ENCODE results near the gene IRX2. TPM values are rescaled to one million over a fixed set of nuclear protein-coding genes. Genes with fewer than 3 reads are reported as not detected.

Gene IRX2
- total RNA-seq, 2 donors from 2014 or later: 1.3 to 3.0 TPM

GRCh38 chr5:2699686-2700085 is 51.8 kb downstream of the IRX2 start:
- DNase-seq (no peak), ATAC-seq (no peak)
- H3K4me1 ChIP-seq: no peaks in the 10 kb centered on the region
- TF ChIP-seq POLR2A (IDR thresholded peaks at IDR 0.05): no peak
- no peak for TF ChIP-seq CTCF (IDR thresholded peaks at IDR 0.05)
- H3K27me3 ChIP-seq: no peaks in the 10 kb centered on the region
- no peak overlapping the region for H3K4me3 ChIP-seq
- intact Hi-C loops (cut with DNase I): no loop called here
- H3K9me3 ChIP-seq: no peaks in the 10 kb centered on the region
- H3K36me3 ChIP-seq (replicated peaks in 1 of 2; ENCODE audit: insufficient read depth in 1 of 2, low read depth in 2 of 2): no peaks in the 10 kb centered on the region
- no peak overlapping the region for H3K27ac ChIP-seq
- WGBS, 2 donors: 55 to 67% methylated on average over 7 to 17 of the region's 17 CpGs

- Histone ChIP-seq H3K27me3 (no peaks in the 10 kb centered on the region), H3K4me3 (no peak overlapping the region), H3K4me1 (no peaks in the 10 kb centered on the region), H3K36me3 (replicated peaks in 1 of 2; ENCODE audit: insufficient read depth in 1 of 2, low read depth in 2 of 2) (no peaks in the 10 kb centered on the region), H3K9me3 (no peaks in the 10 kb centered on the region), H3K27ac (no peak overlapping the region)
- DNase-seq: no peak
- ATAC-seq: no peak
- intact Hi-C loops (cut with DNase I): no loop called here
- 66 to 67% methylated on average over 8 of the region's 8 CpGs for WGBS, 2 donors
- TF ChIP-seq CTCF (IDR thresholded peaks at IDR 0.05) (no peak), POLR2A (IDR thresholded peaks at IDR 0.05) (no peak)
Observed at GRCh38 chr5:2699231-2699630, 52.2 kb downstream of the IRX2 start.

GRCh38 chr5:2698581-2698980 is 52.9 kb downstream of the IRX2 start:
- no peak for ATAC-seq
- Histone ChIP-seq H3K27ac (no peak overlapping the region), H3K27me3 (no peaks in the 10 kb centered on the region), H3K9me3 (no peaks in the 10 kb centered on the region), H3K4me1 (no peaks in the 10 kb centered on the region), H3K4me3 (no peak overlapping the region), H3K36me3 (replicated peaks in 1 of 2; ENCODE audit: insufficient read depth in 1 of 2, low read depth in 2 of 2) (no peaks in the 10 kb centered on the region)
- DNase-seq: no peak
- TF ChIP-seq CTCF (IDR thresholded peaks at IDR 0.05) (no peak), POLR2A (IDR thresholded peaks at IDR 0.05) (no peak)
- intact Hi-C loops (cut with DNase I): no loop called here
- 55 to 56% methylated on average over 9 to 13 of the region's 13 CpGs for WGBS, 2 donors

GRCh38 chr5:2697446-2698200 is 53.9 kb downstream of the IRX2 start:
- DNase-seq: no peak
- Histone ChIP-seq H3K4me1 (no peaks in the 10 kb centered on the region), H3K36me3 (replicated peaks in 1 of 2; ENCODE audit: insufficient read depth in 1 of 2, low read depth in 2 of 2) (no peaks in the 10 kb centered on the region), H3K4me3 (no peak overlapping the region), H3K27me3 (no peaks in the 10 kb centered on the region), H3K9me3 (no peaks in the 10 kb centered on the region), H3K27ac (no peak overlapping the region)
- ATAC-seq: no peak
- WGBS, 2 donors: 67 to 70% methylated on average over 21 to 23 of the region's 23 CpGs
- TF ChIP-seq CTCF (IDR thresholded peaks at IDR 0.05): no peak
- TF ChIP-seq POLR2A (IDR thresholded peaks at IDR 0.05): no peak
- intact Hi-C loops (cut with DNase I): no loop called here

GRCh38 chr5:2697041-2697440 is 54.4 kb downstream of the IRX2 start:
- no peak for DNase-seq
- TF ChIP-seq POLR2A (IDR thresholded peaks at IDR 0.05) (no peak), CTCF (IDR thresholded peaks at IDR 0.05) (no peak)
- Histone ChIP-seq H3K27ac (no peak overlapping the region), H3K9me3 (no peaks in the 10 kb centered on the region), H3K36me3 (replicated peaks in 1 of 2; ENCODE audit: insufficient read depth in 1 of 2, low read depth in 2 of 2) (no peaks in the 10 kb centered on the region), H3K4me1 (no peaks in the 10 kb centered on the region), H3K4me3 (no peak overlapping the region), H3K27me3 (no peaks in the 10 kb centered on the region)
- intact Hi-C loops (cut with DNase I): no loop called here
- ATAC-seq: no peak
- WGBS, 2 donors: 81 to 84% methylated on average over 9 of the region's 9 CpGs

All from body of pancreas (tissue), 4 donors.